Erythroblast (primary cell): Measurements from ENCODE around the gene RCN2.

Experiments
- GATA1 ChIP-seq: IDR thresholded peaks from 2 replicates; pipeline ENCODE4 v1.6.1; 2011; ENCODE audit warnings: low read depth, mild to moderate bottlenecking, control low read depth, low read length, moderate library complexity
- POLR2A ChIP-seq: IDR thresholded peaks from 2 replicates; pipeline ENCODE4 v1.6.1; 2011; ENCODE audit warnings: mild to moderate bottlenecking, low read length

DNA sequence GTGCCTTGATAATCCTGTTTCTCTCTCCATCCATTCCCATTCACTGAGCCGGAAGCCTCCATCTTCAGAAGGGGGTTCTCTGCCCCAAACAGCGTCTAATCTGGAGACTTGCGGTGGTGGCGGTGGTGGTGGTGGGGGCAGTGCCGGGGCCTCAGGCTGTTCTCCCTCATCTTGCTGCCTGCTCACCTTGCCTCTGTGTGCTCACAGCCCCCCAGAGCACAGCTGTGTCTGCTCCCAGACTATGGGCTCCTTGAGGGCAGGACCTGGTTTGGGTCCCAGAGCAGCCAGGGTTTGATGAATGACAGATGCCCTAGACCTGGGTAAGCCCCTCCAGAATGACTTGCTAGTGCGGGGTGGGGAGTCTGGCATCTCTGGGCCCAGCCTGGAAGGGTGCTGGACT, 62.9 kb downstream of the RCN2 start:
- no peak for TF ChIP-seq POLR2A
- no peak for TF ChIP-seq GATA1
